ENCODE measurements around the gene LHFPL6. TPM values are rescaled to one million over a fixed set of nuclear protein-coding genes. Genes with fewer than 3 reads are reported as not detected.

LHFPL6 gene
- total RNA-seq, 1 donor from 2014 or later, result 31.7 TPM

DNA sequence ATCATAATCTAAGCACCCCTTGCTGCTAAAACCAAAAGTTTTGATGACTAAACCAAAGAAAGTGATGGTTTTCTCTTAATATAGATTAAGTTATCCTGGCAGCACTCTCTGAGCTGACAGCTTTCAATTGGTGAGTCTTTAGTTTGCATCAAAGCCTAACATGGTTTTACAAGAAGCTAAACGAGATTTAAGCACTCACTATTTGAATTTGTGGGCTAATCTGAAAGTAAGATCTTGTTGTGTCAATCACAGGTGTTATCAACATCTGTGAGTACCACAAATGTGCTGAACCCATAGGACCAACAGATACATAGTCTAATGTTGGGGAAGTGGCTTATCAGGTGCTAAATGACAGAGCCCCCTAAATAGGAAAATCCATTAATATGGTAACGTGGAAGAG is 223.9 kb downstream of the LHFPL6 start:
- H3K36me3 Mint-ChIP-seq, result no peaks in the 10 kb centered on the region
- no peak overlapping the region for H3K4me3 Mint-ChIP-seq
- peaks cover 10% of the 10 kb centered on the region for H3K27me3 Mint-ChIP-seq

DNA sequence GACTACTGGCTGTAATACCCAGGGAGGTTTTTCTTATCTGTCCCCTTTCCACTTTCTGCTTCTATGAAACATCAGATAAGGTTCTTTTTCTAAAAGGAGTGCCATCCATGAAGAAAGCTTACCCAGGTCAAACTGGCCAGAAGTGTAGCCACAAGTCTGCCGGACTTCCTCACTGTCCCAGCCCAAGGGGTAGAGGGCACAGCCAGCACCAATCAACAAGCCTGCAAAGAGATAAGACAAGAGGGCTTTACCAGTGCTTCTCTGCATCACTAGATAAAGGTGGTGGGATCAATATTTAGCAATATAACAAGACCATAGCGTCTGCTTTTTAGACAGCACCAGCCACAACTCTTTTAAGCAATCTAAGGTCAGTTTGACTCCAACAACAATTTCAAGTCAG is 224.7 kb downstream of the LHFPL6 start:
- no peak for DNase-seq (ENCODE audit: extremely low spot score, unreplicated experiment)
- TF ChIP-seq, protein P1, sequence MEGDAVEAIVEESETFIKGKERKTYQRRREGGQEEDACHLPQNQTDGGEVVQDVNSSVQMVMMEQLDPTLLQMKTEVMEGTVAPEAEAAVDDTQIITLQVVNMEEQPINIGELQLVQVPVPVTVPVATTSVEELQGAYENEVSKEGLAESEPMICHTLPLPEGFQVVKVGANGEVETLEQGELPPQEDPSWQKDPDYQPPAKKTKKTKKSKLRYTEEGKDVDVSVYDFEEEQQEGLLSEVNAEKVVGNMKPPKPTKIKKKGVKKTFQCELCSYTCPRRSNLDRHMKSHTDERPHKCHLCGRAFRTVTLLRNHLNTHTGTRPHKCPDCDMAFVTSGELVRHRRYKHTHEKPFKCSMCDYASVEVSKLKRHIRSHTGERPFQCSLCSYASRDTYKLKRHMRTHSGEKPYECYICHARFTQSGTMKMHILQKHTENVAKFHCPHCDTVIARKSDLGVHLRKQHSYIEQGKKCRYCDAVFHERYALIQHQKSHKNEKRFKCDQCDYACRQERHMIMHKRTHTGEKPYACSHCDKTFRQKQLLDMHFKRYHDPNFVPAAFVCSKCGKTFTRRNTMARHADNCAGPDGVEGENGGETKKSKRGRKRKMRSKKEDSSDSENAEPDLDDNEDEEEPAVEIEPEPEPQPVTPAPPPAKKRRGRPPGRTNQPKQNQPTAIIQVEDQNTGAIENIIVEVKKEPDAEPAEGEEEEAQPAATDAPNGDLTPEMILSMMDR (conservative IDR thresholded peaks at IDR 0.05), result no peak
- Mint-ChIP-seq H3K9me3 (peaks cover 5% of the 10 kb centered on the region), H3K4me3 (no peak overlapping the region), H3K27me3 (peaks cover 10% of the 10 kb centered on the region), H3K36me3 (no peaks in the 10 kb centered on the region), H3K4me1 (ENCODE audit: unreplicated experiment) (peaks cover 4% of the 10 kb centered on the region), H3K27ac (no peak overlapping the region)

More for the DNA sequence above, 223.9 kb downstream of the LHFPL6 start:
- TF ChIP-seq, protein P1 (conservative IDR thresholded peaks at IDR 0.05), result no peak
- peaks cover 5% of the 10 kb centered on the region for H3K9me3 Mint-ChIP-seq
- H3K27ac Mint-ChIP-seq, result no peak overlapping the region
- no peak for DNase-seq (ENCODE audit: extremely low spot score, unreplicated experiment)
- H3K4me1 Mint-ChIP-seq (ENCODE audit: unreplicated experiment), result peaks cover 4% of the 10 kb centered on the region

DNA sequence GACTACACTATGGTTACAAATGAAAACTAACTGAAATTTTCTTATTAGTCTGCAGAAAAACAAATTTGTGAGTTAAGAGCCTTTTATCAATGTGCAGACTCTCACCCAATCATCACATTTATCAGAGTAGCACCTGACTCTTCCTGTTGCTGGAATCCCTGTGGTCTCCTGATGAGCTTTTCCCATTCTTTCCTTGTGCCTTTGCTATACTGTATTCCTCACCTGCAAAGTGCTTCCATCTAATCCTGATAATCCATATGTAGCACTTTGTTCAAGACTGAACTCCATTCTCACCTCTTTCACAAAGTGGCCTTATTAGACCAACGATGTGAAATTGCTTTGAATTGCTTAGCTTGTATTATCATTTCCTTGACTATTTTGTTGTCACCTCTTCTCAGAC is 225.3 kb downstream of the LHFPL6 start:
- H3K27me3 Mint-ChIP-seq, result peaks cover 13% of the 10 kb centered on the region

DNA sequence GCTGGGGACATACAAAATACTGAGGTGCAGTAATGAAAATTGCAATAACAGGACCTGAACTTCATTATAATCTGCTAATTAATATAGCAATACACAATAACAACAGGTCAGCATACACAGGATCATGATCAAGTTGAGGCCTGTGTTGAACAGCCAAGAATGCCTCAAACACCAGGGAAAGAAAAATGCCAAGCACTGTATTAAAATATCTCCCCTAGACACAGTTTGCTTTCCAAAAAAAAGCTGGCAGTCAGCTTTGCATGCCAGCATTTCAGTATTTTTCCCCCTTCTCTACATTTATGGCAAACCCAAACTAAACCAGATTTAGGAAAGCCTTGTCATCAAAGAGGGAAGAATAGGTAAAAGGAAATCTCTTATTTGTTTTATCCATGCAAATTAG is 226.9 kb downstream of the LHFPL6 start:
- TF ChIP-seq, protein P1 (conservative IDR thresholded peaks at IDR 0.05), result no peak
- DNase-seq (ENCODE audit: extremely low spot score, unreplicated experiment), result no peak
- H3K4me1 Mint-ChIP-seq (ENCODE audit: unreplicated experiment), result peaks cover 4% of the 10 kb centered on the region
- peaks cover 5% of the 10 kb centered on the region for H3K9me3 Mint-ChIP-seq
- H3K36me3 Mint-ChIP-seq, result no peaks in the 10 kb centered on the region
- peaks cover 14% of the 10 kb centered on the region for H3K27me3 Mint-ChIP-seq
- H3K27ac Mint-ChIP-seq, result no peak overlapping the region
- no peak overlapping the region for H3K4me3 Mint-ChIP-seq

More for the DNA sequence above, 225.3 kb downstream of the LHFPL6 start:
- TF ChIP-seq, protein P1 (conservative IDR thresholded peaks at IDR 0.05), result no peak
- Mint-ChIP-seq H3K4me3 (no peak overlapping the region), H3K27ac (no peak overlapping the region), H3K36me3 (no peaks in the 10 kb centered on the region), H3K9me3 (peaks cover 5% of the 10 kb centered on the region), H3K4me1 (ENCODE audit: unreplicated experiment) (peaks cover 4% of the 10 kb centered on the region)
- no peak for DNase-seq (ENCODE audit: extremely low spot score, unreplicated experiment)

DNA sequence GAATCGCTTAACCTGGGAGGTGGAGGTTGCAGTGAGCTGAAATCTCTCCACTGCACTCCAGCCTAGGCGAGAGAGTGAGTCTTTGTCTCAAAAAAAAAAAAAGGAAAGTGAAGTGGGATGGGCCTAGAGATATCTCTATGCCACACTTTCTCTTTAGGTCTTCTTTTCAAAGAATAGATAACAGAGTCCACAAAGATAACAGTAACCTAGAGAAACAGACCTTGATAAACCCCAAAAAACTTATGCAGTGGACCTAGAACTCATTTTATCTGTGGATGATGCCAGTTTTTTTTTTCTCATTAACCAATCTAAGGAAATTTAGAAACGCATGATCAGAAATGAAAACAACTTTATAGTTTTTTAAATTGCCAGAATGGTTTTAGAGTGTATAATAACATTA is 227.4 kb downstream of the LHFPL6 start:
- Mint-ChIP-seq H3K27ac (no peak overlapping the region), H3K4me3 (no peak overlapping the region), H3K4me1 (ENCODE audit: unreplicated experiment) (peaks cover 4% of the 10 kb centered on the region), H3K9me3 (peaks cover 5% of the 10 kb centered on the region), H3K36me3 (no peaks in the 10 kb centered on the region), H3K27me3 (peaks cover 14% of the 10 kb centered on the region)
- DNase-seq (ENCODE audit: extremely low spot score, unreplicated experiment), result no peak
- TF ChIP-seq, protein P1 (conservative IDR thresholded peaks at IDR 0.05), result no peak

DNA sequence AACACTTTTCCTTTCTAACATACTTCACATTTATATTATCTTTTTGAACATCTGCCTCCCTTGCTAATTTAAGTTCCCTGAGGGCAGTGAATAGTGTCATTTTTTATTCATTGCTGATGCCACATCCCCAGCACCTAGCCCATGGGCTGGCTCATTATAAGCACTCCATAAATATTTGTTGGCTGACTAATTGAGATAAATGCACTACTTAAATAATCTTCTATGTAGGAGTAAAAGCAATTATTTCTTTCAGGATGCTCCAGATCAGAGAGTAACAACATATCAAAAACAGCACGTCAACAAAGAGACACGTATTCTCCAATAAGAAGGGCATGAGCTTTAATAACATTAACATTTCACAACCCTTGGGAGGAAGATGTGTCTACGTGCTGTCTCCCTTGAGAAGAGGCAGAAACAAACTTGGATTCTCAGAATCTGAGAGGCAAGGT is 228.2 kb downstream of the LHFPL6 start:
- no peaks in the 10 kb centered on the region for H3K36me3 Mint-ChIP-seq
- peaks cover 4% of the 10 kb centered on the region for H3K4me1 Mint-ChIP-seq (ENCODE audit: unreplicated experiment)
- no peak overlapping the region for H3K4me3 Mint-ChIP-seq
- no peak overlapping the region for H3K27ac Mint-ChIP-seq
- TF ChIP-seq, protein P1 (conservative IDR thresholded peaks at IDR 0.05), result no peak
- peaks cover 2% of the 10 kb centered on the region for H3K9me3 Mint-ChIP-seq
- DNase-seq (ENCODE audit: extremely low spot score, unreplicated experiment), result no peak
- peaks cover 14% of the 10 kb centered on the region for H3K27me3 Mint-ChIP-seq

Measured in type B pancreatic cell (in vitro differentiated cells).